H1 (cell line): ENCODE measurements around the gene SHTN1. TPM values are rescaled to one million over a fixed set of nuclear protein-coding genes. Genes with fewer than 3 reads are reported as not detected.

ENCODE experiments used
- CTCF ChIA-PET: fragments of 300-600 bp; sonication (Branson Sonifier 250); formaldehyde crosslinking; loops from one replicate; lab custom pipeline; 2021; ENCODE audit not compliant: partially characterized antibody; lab: Charles Lee
- POLR2A ChIA-PET: fragments of 300-600 bp; sonication (Branson Sonifier 250); formaldehyde crosslinking; loops from one replicate; lab custom pipeline; 2021; ENCODE audit warnings: inconsistent platforms; ENCODE audit not compliant: partially characterized antibody; lab: Charles Lee
- DNase-seq, 2 experiments: peaks; one replicate each; pipeline versions ENCODE4 v3.0.0 to v3.0.0-alpha.2; 2010 to 2022; ENCODE audit warnings: low spot score in 2 of 2, low read depth in 1 of 2, mixed read lengths in 1 of 2
- FAIRE-seq: peaks from 2 replicates; lab custom pipeline; 2011; peaks lifted over from hg19 to GRCh38; lab: Jason Lieb, UNC
- H2AFZ ChIP-seq: 2 replicates; pipeline ENCODE4 v1.8.1; 2012; ENCODE audit warnings: low read length, inconsistent platforms
- H2AK5ac ChIP-seq: 2 replicates; pipeline ENCODE4 v1.6.1; 2013; ENCODE audit warnings: low read depth, low read length
- H2BK120ac ChIP-seq: replicated peaks from 2 replicates; pipeline ENCODE3; 2013; ENCODE audit warnings: low read depth, low read length, inconsistent platforms
- H2BK12ac ChIP-seq: 2 replicates; pipeline ENCODE4 v1.6.1; 2013; ENCODE audit warnings: low read depth, low read length
- H2BK15ac ChIP-seq: 2 replicates; pipeline ENCODE4 v1.6.1; 2013; ENCODE audit warnings: low read length
- H2BK20ac ChIP-seq: 2 replicates; pipeline ENCODE4 v1.6.1; 2013; ENCODE audit warnings: low read length
- H2BK5ac ChIP-seq: 2 replicates; pipeline ENCODE4 v1.6.1; 2013; ENCODE audit warnings: low read depth, low read length
- H3K14ac ChIP-seq: 2 replicates; pipeline ENCODE4 v1.6.1; 2013; ENCODE audit warnings: inconsistent platforms; ENCODE audit not compliant: insufficient read length
- H3K18ac ChIP-seq: 2 replicates; pipeline ENCODE4 v1.6.1; 2013; ENCODE audit warnings: low read length; ENCODE audit errors: extremely low read depth
- H3K23ac ChIP-seq: 2 replicates; pipeline ENCODE4 v1.6.1; 2013; ENCODE audit warnings: inconsistent platforms; ENCODE audit not compliant: insufficient read length
- H3K23me2 ChIP-seq: 2 replicates; pipeline ENCODE4 v1.6.1; 2013; ENCODE audit warnings: low read depth, low read length
- H3K27ac ChIP-seq: 2 replicates; pipeline ENCODE4 v1.6.1; 2011; ENCODE audit warnings: low read depth, low read length, inconsistent platforms
- H3K27me3 ChIP-seq, 4 experiments: replicated peaks in 1 of 4; 1 replicate in 1 of 4; 2 replicates in 3 of 4; pipeline versions ENCODE4 v1.6.1 to v1.8.1; 2011 to 2013; ENCODE audit warnings: low read length in 3 of 4, mild to moderate bottlenecking in 3 of 4, inconsistent platforms in 2 of 4, mixed read lengths in 2 of 4, moderate library complexity in 1 of 4; ENCODE audit not compliant: control insufficient read depth in 3 of 4, insufficient read depth in 3 of 4; ENCODE audit errors: extremely low read depth in 1 of 4
- H3K36me3 ChIP-seq, 4 experiments: 2 replicates each; pipeline versions ENCODE4 v1.6.1 to v1.8.1; 2011 to 2013; ENCODE audit warnings: mild to moderate bottlenecking in 4 of 4, low read length in 3 of 4, moderate library complexity in 2 of 4, control low read depth in 1 of 4, inconsistent platforms in 1 of 4; ENCODE audit not compliant: insufficient read depth in 4 of 4, control insufficient read depth in 2 of 4
- H3K4ac ChIP-seq: replicated peaks from 2 replicates; pipeline ENCODE3; 2013; ENCODE audit warnings: low read length, low read depth, mixed read lengths, inconsistent platforms; ENCODE audit not compliant: insufficient read length
- H3K4me1 ChIP-seq, 4 experiments: replicated peaks in 1 of 4; 1 replicate in 1 of 4; 2 replicates in 3 of 4; pipeline versions ENCODE4 v1.6.1 to v1.8.1; 2011 to 2013; ENCODE audit warnings: low read length in 3 of 4, inconsistent platforms in 2 of 4, mixed read lengths in 1 of 4; ENCODE audit not compliant: insufficient read depth in 4 of 4, control insufficient read depth in 3 of 4
- H3K4me2 ChIP-seq, 2 experiments: 2 replicates each; pipeline versions ENCODE4 v1.6.1 to v1.8.1; 2011 to 2013; ENCODE audit warnings: low read depth in 2 of 2, low read length in 2 of 2, control low read depth in 1 of 2, inconsistent platforms in 1 of 2, mild to moderate bottlenecking in 1 of 2; ENCODE audit not compliant: insufficient read depth in 1 of 2
- H3K4me3 ChIP-seq, 4 experiments: fragments of 200-600, 300-600 bp in 1 of 4; sonication (generic), shearing (Covaris generic), sonication (Bioruptor Twin) in 1 of 4; 2 replicates each; pipeline versions ENCODE4 v1.5.1 to v1.8.1; 2011 to 2016; ENCODE audit warnings: low read length in 4 of 4, low read depth in 3 of 4, control low read depth in 2 of 4, inconsistent platforms in 2 of 4, mild to moderate bottlenecking in 2 of 4, mixed read lengths in 1 of 4, moderate library complexity in 1 of 4; ENCODE audit not compliant: insufficient read depth in 2 of 4; ENCODE audit errors: extremely low read depth in 1 of 4
- H3K56ac ChIP-seq: replicated peaks from 2 replicates; pipeline ENCODE3; 2013; ENCODE audit warnings: low read depth, mild to moderate bottlenecking, mixed read lengths, low read length, inconsistent platforms; ENCODE audit not compliant: insufficient read length
- H3K79me1 ChIP-seq: 2 replicates; pipeline ENCODE4 v1.6.1; 2013; ENCODE audit warnings: low read depth, low read length, control low read depth
- H3K79me2 ChIP-seq, 2 experiments: 2 replicates each; pipeline versions ENCODE4 v1.6.1 to v1.8.1; 2012 to 2013; ENCODE audit warnings: low read length in 2 of 2, mild to moderate bottlenecking in 2 of 2, inconsistent platforms in 1 of 2; ENCODE audit not compliant: insufficient read depth in 2 of 2, control insufficient read depth in 1 of 2
- H3K9ac ChIP-seq, 4 experiments: replicated peaks in 1 of 4; 1 replicate in 1 of 4; 2 replicates in 3 of 4; pipeline versions ENCODE4 v1.6.1 to v1.8.1; 2011 to 2013; ENCODE audit warnings: low read depth in 3 of 4, low read length in 3 of 4, control low read depth in 2 of 4, mild to moderate bottlenecking in 2 of 4, moderate library complexity in 2 of 4, inconsistent platforms in 1 of 4; ENCODE audit errors: extremely low read depth in 1 of 4
- H3K9me3 ChIP-seq, 2 experiments: 2 replicates each; pipeline versions ENCODE4 v1.6.1 to v1.8.1; 2012 to 2013; ENCODE audit warnings: mild to moderate bottlenecking in 2 of 2, moderate library complexity in 2 of 2, control low read depth in 1 of 2, inconsistent platforms in 1 of 2, low read depth in 1 of 2, low read length in 1 of 2, mixed read lengths in 1 of 2; ENCODE audit not compliant: insufficient read depth in 2 of 2
- H4K20me1 ChIP-seq, 2 experiments: replicated peaks in 1 of 2; 2 replicates each; pipeline versions ENCODE3 to v1.8.1; 2011 to 2013; ENCODE audit warnings: inconsistent platforms in 2 of 2, low read length in 2 of 2, mild to moderate bottlenecking in 1 of 2; ENCODE audit not compliant: insufficient read depth in 2 of 2, control insufficient read depth in 1 of 2
- H4K5ac ChIP-seq: 2 replicates; pipeline ENCODE4 v1.6.1; 2013; ENCODE audit warnings: low read length, low read depth, mixed read lengths, inconsistent platforms; ENCODE audit not compliant: insufficient read length
- H4K8ac ChIP-seq: 2 replicates; pipeline ENCODE4 v1.8.0; 2013; ENCODE audit warnings: mild to moderate bottlenecking, moderate library complexity, low read length, inconsistent platforms; ENCODE audit not compliant: insufficient read depth; ENCODE audit errors: extremely low read depth
- H4K91ac ChIP-seq: replicated peaks from 2 replicates; pipeline ENCODE3; 2013; ENCODE audit warnings: low read length, mixed read lengths, inconsistent platforms; ENCODE audit not compliant: insufficient read length
- NANOG ChIP-seq: IDR thresholded peaks from 2 replicates; pipeline ENCODE4 v1.6.1; 2011; ENCODE audit warnings: low read length, low read depth, mild to moderate bottlenecking, inconsistent platforms; ENCODE audit not compliant: insufficient read depth, poor library complexity, severe bottlenecking
- SRF ChIP-seq: IDR thresholded peaks from 2 replicates; pipeline ENCODE4 v1.6.1; 2011; ENCODE audit warnings: mild to moderate bottlenecking, low read depth, low read length, moderate library complexity
- WGBS, 2 experiments: shearing (Covaris generic) in 1 of 2; methylation state at CpG; one replicate each; pipeline versions ENCODE4 v1.1.6 to v1.1.7; 2013 to 2015; ENCODE audit warnings: low lambda C conversion rate in 2 of 2, mixed read lengths in 2 of 2, inconsistent platforms in 1 of 2, low coverage in 1 of 2, missing lambda C conversion rate in 1 of 2; ENCODE audit not compliant: insufficient replicate concordance in 2 of 2, insufficient coverage in 1 of 2, insufficient read length in 1 of 2; ENCODE audit errors: extremely low coverage in 1 of 2, missing lambda C conversion rate in 1 of 2; 5-methylcytosine and 5-hydroxymethylcytosine counted together
- polyA plus RNA-seq, 7 experiments: library from polyadenylated mRNA; depleted of rRNA in 3 of 7; stranded (reverse) in 5 of 7; unstranded in 2 of 7; fragments of >200 nt in 5 of 7; fragments of 200-250 nt in 2 of 7; gene quantifications; 1 replicate in 5 of 7; 2 replicates in 1 of 7; 4 replicates in 1 of 7; pipeline versions ENCODE4 v1.2.1 to v1.2.3, GENCODE V29; 2011 to 2013; ENCODE audit warnings: missing spikeins in 2 of 7, mixed read lengths in 2 of 7
- total RNA-seq: library from RNA; stranded (reverse); fragmentation: NEBNext Ultra II Directional; extraction: Animal tissue kit (Norgen Biotek cat#: 25700); gene quantifications from 2 replicates; pipeline ENCODE4 v1.2.1, GENCODE V29; 2021

The SHTN1 gene
- total and polyA plus RNA-seq, 2 of the 8 experiments (the other 6 are each of a cell fraction or from before 2014, with no cell fraction given) = 3.3 to 12.7 TPM

DNA sequence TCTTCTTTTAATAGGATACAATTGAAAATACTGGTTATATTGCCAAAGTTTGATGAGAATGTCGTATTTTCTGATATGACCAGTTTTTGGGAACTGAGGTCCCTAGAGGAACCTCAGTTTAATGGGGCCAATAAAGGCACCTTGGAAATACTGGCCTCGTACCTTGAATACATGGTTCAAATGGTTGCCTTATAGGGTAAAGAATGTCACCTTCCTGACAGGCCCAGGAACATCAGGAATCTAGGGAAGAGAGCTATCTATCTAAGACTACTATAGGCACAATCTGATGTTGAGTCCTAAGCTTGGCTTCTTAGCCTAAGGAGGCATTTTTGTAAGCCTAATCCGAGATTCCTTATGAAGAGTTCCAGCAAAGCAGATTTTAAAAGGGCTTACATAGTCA, 9.3 kb downstream of the SHTN1 start:
- 80% methylated on average over 3 of the region's 3 CpGs; no CpG with 5 or more reads in 1 of the 2 experiments for WGBS, 2 experiments
- Histone ChIP-seq H3K56ac (no peak overlapping the region), H2BK12ac (no peak overlapping the region), H3K79me1 (no peaks in the 10 kb centered on the region; the same call in 1 of the 2 replicates), H2BK15ac (no peak overlapping the region), H3K18ac (no peak overlapping the region), H3K14ac (no peak overlapping the region), H3K27ac (no peak overlapping the region), H3K4me3 (no peak overlapping the region), H3K4me1 (peaks cover 0 to 7% (median 2%) of the 10 kb centered on the region in 4 experiments; a peak in 2 of 7 replicates), H2BK120ac (no peak overlapping the region), H2AFZ (no peak overlapping the region), H4K8ac (no peak overlapping the region), H2BK20ac (no peak overlapping the region), H3K27me3 (peaks cover 0 to 3% (median 0%) of the 10 kb centered on the region in 4 experiments; a peak in 1 of 7 replicates), H3K9me3 (no peaks in the 10 kb centered on the region; a peak in 1 of 4 replicates), H4K5ac (no peak overlapping the region), H3K23ac (no peak overlapping the region), H3K79me2 (peaks cover 0 to 3% of the 10 kb centered on the region in 2 experiments; a peak in 1 of 4 replicates), H2BK5ac (no peak overlapping the region), H4K91ac (no peak overlapping the region), H2AK5ac (no peak overlapping the region), H3K23me2 (no peaks in the 10 kb centered on the region), H3K4me2 (no peak overlapping the region), H3K36me3 (no peaks in the 10 kb centered on the region), H3K4ac (no peak overlapping the region), H3K9ac (no peak overlapping the region), H4K20me1 (no peaks in the 10 kb centered on the region)
- ChIA-PET CTCF (interaction anchor here (1.9 kb wide), 1 partner anchor 11 kb away, joined by 6 read pairs; no protein-coding TSS in a partner anchor), POLR2A (interaction anchor here (0.8 to 1.7 kb wide), 2 partner anchors 9 to 135 kb away, joined by 4 to 6 read pairs; partner anchors contain the start of gene SHTN1)
- peak; percentile 87 for TF ChIP-seq SRF
- no peak for TF ChIP-seq NANOG
- DNase-seq (no peak), FAIRE-seq (no peak)
